Loucy (cell line): ENCODE data around the gene ESYT2.

Experiments used
- H2AFZ ChIP-seq: fragments of 200-600 bp; sonication (generic); 2 replicates; pipeline ENCODE4 v1.6.0; 2016; ENCODE audit warnings: antibody characterized with exemption, mild to moderate bottlenecking, low read length, moderate library complexity
- H3F3A ChIP-seq: fragments of 200-600 bp; 2 replicates; pipeline ENCODE4 v1.6.0; 2016; ENCODE audit warnings: antibody characterized with exemption, low read depth, mild to moderate bottlenecking
- H3K27me3 ChIP-seq: fragments of 200-600 bp; sonication (generic); 2 replicates; pipeline ENCODE4 v1.6.1; 2014; ENCODE audit warnings: low read length, mild to moderate bottlenecking; ENCODE audit not compliant: insufficient read depth, poor library complexity, severe bottlenecking
- H3K36me3 ChIP-seq: fragments of 200-600 bp; sonication (generic); 2 replicates; pipeline ENCODE4 v1.6.1; 2016; ENCODE audit warnings: low read length; ENCODE audit not compliant: insufficient read depth
- H3K4me1 ChIP-seq: fragments of 200-600 bp; sonication (generic); 2 replicates; pipeline ENCODE4 v1.5.1; 2014; ENCODE audit warnings: low read length, mild to moderate bottlenecking; ENCODE audit not compliant: insufficient read depth, poor library complexity, severe bottlenecking
- H3K4me2 ChIP-seq: fragments of 200-600 bp; sonication (generic); 2 replicates; pipeline ENCODE4 v1.6.0; 2014; ENCODE audit warnings: antibody characterized with exemption, low read length, low read depth, mild to moderate bottlenecking; ENCODE audit not compliant: poor library complexity, severe bottlenecking
- H3K4me3 ChIP-seq: fragments of 200-600 bp; sonication (generic); 2 replicates; pipeline ENCODE4 v1.5.1; 2014; ENCODE audit warnings: low read length, mild to moderate bottlenecking, mixed read lengths; ENCODE audit not compliant: poor library complexity, severe bottlenecking
- H3K79me2 ChIP-seq: fragments of 200-600 bp; sonication (generic); 2 replicates; pipeline ENCODE4 v1.6.1; 2014; ENCODE audit warnings: low read length; ENCODE audit not compliant: insufficient read depth
- H3K9ac ChIP-seq: fragments of 200-600 bp; sonication (generic); 2 replicates; pipeline ENCODE4 v1.6.0; 2014; ENCODE audit warnings: mild to moderate bottlenecking, low read depth, low read length, moderate library complexity; ENCODE audit not compliant: poor library complexity, severe bottlenecking
- H3K9me2 ChIP-seq: fragments of 200-600 bp; sonication (generic); replicated peaks from 2 replicates; pipeline ENCODE4 v1.6.1; 2016; ENCODE audit warnings: low read depth, low read length, mixed read lengths
- H3K9me3 ChIP-seq: fragments of 200-600 bp; sonication (generic); 2 replicates; pipeline ENCODE4 v1.6.1; 2014; ENCODE audit warnings: mild to moderate bottlenecking, antibody characterized with exemption, low read length, low read depth; ENCODE audit not compliant: insufficient read depth
- H4K20me1 ChIP-seq: fragments of 200-600 bp; sonication (generic); 2 replicates; pipeline ENCODE4 v1.6.0; 2014; ENCODE audit warnings: antibody characterized with exemption, low read length, mild to moderate bottlenecking; ENCODE audit not compliant: insufficient read depth, poor library complexity, severe bottlenecking
- EZH2phosphoT487 ChIP-seq: fragments of 200-600 bp; IDR thresholded peaks from 2 replicates; pipeline ENCODE4 v1.6.1; 2018; ENCODE audit warnings: antibody characterized with exemption, mild to moderate bottlenecking, moderate library complexity, borderline replicate concordance
- TF ChIP-seq, protein P1 (sequence below): fragments of 200-600 bp; sonication (generic); conservative IDR thresholded peaks from 2 replicates; pipeline ENCODE4 v1.5.1; 2014; ENCODE audit warnings: mild to moderate bottlenecking, antibody characterized with exemption, low read length

Gene ESYT2

DNA sequence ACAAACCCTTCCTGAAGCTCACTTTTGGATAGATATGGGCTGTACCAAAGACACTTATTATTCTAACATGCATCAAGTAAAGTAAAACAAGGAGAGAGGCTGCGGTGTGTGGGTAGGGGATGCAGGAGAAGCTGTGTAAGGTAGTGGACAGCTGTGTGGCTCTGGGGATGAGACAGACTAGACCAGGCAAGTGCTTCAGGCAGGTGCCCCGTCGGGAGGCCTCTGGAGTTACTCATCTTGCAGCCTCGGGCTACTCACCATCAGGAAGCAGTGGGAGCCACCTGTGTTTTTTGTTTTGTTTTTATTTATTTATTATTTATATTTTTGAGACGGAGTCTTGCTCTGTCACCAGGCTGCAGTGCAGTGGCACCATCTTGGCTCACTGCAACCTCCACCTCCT is 75.4 kb downstream of the ESYT2 start:
- Histone ChIP-seq H3K9ac (no peak overlapping the region), H3K4me2 (no peak overlapping the region), H3K36me3 (peaks cover 79% of the 10 kb centered on the region; the same call in 1 of the 2 replicates), H3K79me2 (no peaks in the 10 kb centered on the region), H3K9me3 (no peaks in the 10 kb centered on the region), H3F3A (no peaks in the 10 kb centered on the region), H2AFZ (no peak overlapping the region), H3K4me1 (no peaks in the 10 kb centered on the region), H3K4me3 (no peak overlapping the region), H3K27me3 (no peaks in the 10 kb centered on the region), H3K9me2 (no peaks in the 10 kb centered on the region), H4K20me1 (no peaks in the 10 kb centered on the region)
- no peak for TF ChIP-seq EZH2phosphoT487
- TF ChIP-seq, protein P1, sequence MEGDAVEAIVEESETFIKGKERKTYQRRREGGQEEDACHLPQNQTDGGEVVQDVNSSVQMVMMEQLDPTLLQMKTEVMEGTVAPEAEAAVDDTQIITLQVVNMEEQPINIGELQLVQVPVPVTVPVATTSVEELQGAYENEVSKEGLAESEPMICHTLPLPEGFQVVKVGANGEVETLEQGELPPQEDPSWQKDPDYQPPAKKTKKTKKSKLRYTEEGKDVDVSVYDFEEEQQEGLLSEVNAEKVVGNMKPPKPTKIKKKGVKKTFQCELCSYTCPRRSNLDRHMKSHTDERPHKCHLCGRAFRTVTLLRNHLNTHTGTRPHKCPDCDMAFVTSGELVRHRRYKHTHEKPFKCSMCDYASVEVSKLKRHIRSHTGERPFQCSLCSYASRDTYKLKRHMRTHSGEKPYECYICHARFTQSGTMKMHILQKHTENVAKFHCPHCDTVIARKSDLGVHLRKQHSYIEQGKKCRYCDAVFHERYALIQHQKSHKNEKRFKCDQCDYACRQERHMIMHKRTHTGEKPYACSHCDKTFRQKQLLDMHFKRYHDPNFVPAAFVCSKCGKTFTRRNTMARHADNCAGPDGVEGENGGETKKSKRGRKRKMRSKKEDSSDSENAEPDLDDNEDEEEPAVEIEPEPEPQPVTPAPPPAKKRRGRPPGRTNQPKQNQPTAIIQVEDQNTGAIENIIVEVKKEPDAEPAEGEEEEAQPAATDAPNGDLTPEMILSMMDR = no peak

DNA sequence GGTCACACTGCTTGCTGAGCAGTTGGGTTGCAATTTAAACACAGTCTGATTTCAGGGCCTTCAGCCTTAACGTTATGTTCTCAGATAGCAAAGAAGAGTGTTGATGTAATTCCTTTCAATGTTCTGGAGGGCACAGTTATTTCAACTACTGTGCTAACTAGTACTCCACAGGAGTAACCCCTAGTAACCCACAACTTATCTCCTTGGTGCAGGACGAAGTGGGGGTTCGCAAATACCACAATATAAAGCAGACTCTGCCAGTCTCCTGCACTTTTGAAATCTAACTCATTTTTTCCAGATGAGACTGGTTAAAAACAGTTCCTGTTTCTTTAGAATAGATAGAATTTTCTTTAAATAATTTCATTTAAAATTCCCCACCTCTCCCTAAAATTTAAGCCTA is 77.6 kb downstream of the ESYT2 start:
- H3K9me2 ChIP-seq = no peaks in the 10 kb centered on the region

DNA sequence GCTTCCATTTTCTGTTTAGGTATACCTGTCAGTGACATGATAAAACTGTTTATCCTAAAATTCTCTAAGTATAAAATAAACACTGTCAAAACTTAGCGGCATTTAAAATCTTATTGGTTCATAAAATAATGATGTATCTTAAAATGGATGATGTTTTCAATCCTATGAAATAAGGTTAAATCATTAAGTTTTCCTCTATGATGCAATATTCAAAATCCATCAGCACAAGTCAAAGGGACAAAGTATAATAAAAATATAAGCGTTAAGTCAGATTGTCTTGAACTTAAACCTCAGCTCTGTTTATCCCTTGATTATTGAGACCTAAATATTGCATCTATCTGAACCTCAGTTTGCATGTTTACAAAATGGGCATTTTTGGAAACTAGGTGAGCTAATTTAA is 78.1 kb downstream of the ESYT2 start:
- Histone ChIP-seq H3K79me2 (no peaks in the 10 kb centered on the region), H3K4me1 (no peaks in the 10 kb centered on the region), H3F3A (no peaks in the 10 kb centered on the region), H3K9ac (no peak overlapping the region), H3K9me3 (no peaks in the 10 kb centered on the region), H4K20me1 (no peaks in the 10 kb centered on the region), H3K9me2 (no peaks in the 10 kb centered on the region), H2AFZ (no peak overlapping the region), H3K36me3 (peaks cover 82% of the 10 kb centered on the region), H3K27me3 (no peaks in the 10 kb centered on the region), H3K4me2 (no peak overlapping the region), H3K4me3 (no peak overlapping the region)
- TF ChIP-seq, protein P1 = no peak
- no peak for TF ChIP-seq EZH2phosphoT487

More for the DNA sequence above, 77.6 kb downstream of the ESYT2 start:
- no peaks in the 10 kb centered on the region for H3K4me1 ChIP-seq
- no peaks in the 10 kb centered on the region for H4K20me1 ChIP-seq
- H3K9me3 ChIP-seq = no peaks in the 10 kb centered on the region
- H3K9ac ChIP-seq = no peak overlapping the region
- H3K79me2 ChIP-seq = no peaks in the 10 kb centered on the region
- H3K36me3 ChIP-seq = peaks cover 78% of the 10 kb centered on the region
- TF ChIP-seq EZH2phosphoT487 = no peak
- TF ChIP-seq, protein P1 = no peak
- H3F3A ChIP-seq = no peaks in the 10 kb centered on the region
- no peak overlapping the region for H3K4me3 ChIP-seq
- no peak overlapping the region for H2AFZ ChIP-seq
- H3K27me3 ChIP-seq = no peaks in the 10 kb centered on the region
- no peak overlapping the region for H3K4me2 ChIP-seq
